SK-N-SH treated with all-trans-retinoic acid at 6 μM for 48 hours (cell line): ENCODE measurements around the gene IL1R1.
"Not testable (repeated sequence)": the region's sequence is repeated elsewhere in the genome, so short reads cannot be mapped to it uniquely, and the experiment has no call there.

ENCODE experiments used
- BACH2 ChIP-seq: fragments of 250-450 bp; sonication (Bioruptor Pico); IDR thresholded peaks from 2 replicates; pipeline ENCODE4 v1.9.0; 2021; ENCODE audit warnings: mild to moderate bottlenecking, borderline replicate concordance
- CSDC2 ChIP-seq: fragments of 250-450 bp; sonication (Bioruptor Pico); IDR thresholded peaks from 2 replicates; pipeline ENCODE4 v1.5.0; 2020; ENCODE audit warnings: mild to moderate bottlenecking, moderate library complexity
- CSRNP3 ChIP-seq: fragments of 250-450 bp; sonication (Bioruptor Pico); IDR thresholded peaks from 2 replicates; pipeline ENCODE4 v1.5.1; 2021; ENCODE audit warnings: mild to moderate bottlenecking, moderate library complexity
- PATZ1 ChIP-seq: fragments of 250-450 bp; sonication (Bioruptor Pico); IDR thresholded peaks from 2 replicates; pipeline ENCODE4 v1.8.0; 2020; ENCODE audit warnings: mild to moderate bottlenecking, moderate library complexity, borderline replicate concordance
- RARB ChIP-seq: fragments of 250-450 bp; sonication (Bioruptor Pico); IDR thresholded peaks from 2 replicates; pipeline ENCODE4 v1.8.0; 2021; ENCODE audit warnings: mild to moderate bottlenecking, moderate library complexity
- ZFP30 ChIP-seq: fragments of 450-650 bp; formaldehyde crosslinking; IDR thresholded peaks from 2 replicates; pipeline ENCODE4 v1.5.0; 2022; ENCODE audit warnings: mild to moderate bottlenecking, moderate library complexity

- TF ChIP-seq RARB (CRISPR knock-in tag); BACH2 (CRISPR knock-in tag); CSRNP3 (CRISPR knock-in tag); CSDC2 (CRISPR knock-in tag); ZFP30 (CRISPR knock-in tag); PATZ1: not testable (repeated sequence)
Measured at GRCh38 chr2:102106813-102107740, 35.5 kb upstream of the IL1R1 start.
